ENCODE measurements around the gene DPYSL4.
"Not testable (repeated sequence)": the region's sequence is repeated elsewhere in the genome, so short reads cannot be mapped to it uniquely, and the experiment has no call there.

DPYSL4 gene

GRCh38 chr10:132207536-132208461 is 21.1 kb downstream of the DPYSL4 start:
- DNase-seq (ENCODE audit: low spot score): no peak

GRCh38 chr10:132208462-132209050 is 21.8 kb downstream of the DPYSL4 start:
- no peak for DNase-seq (ENCODE audit: low spot score)

GRCh38 chr10:132209130-132209529 is 22.4 kb downstream of the DPYSL4 start:
- DNase-seq (ENCODE audit: low spot score): no peak

- no peak for DNase-seq (ENCODE audit: low spot score)
These were observed 23.3 kb downstream of the DPYSL4 start for GRCh38 chr10:132209978-132210530.

GRCh38 chr10:132210766-132211165 is 24.0 kb downstream of the DPYSL4 start:
- no peak for DNase-seq (ENCODE audit: low spot score)

- no peak for DNase-seq (ENCODE audit: low spot score)
These were observed 24.5 kb downstream of the DPYSL4 start for GRCh38 chr10:132211246-132211645.

- no peak for DNase-seq (ENCODE audit: low spot score)
These were observed 26.1 kb downstream of the DPYSL4 start for GRCh38 chr10:132212816-132213215.

- DNase-seq (ENCODE audit: low spot score): no peak
These were observed 27.2 kb downstream of the DPYSL4 start for GRCh38 chr10:132213917-132214316.

- not testable (repeated sequence) for DNase-seq (ENCODE audit: low spot score)
These were observed 29.7 kb downstream of the DPYSL4 start for GRCh38 chr10:132216441-132216840.

GRCh38 chr10:132219486-132219885 is 32.7 kb downstream of the DPYSL4 start:
- DNase-seq (ENCODE audit: low spot score): no peak

GRCh38 chr10:132220061-132220460 is 33.3 kb downstream of the DPYSL4 start:
- DNase-seq (ENCODE audit: low spot score): no peak

- not testable (repeated sequence) for DNase-seq (ENCODE audit: low spot score)
These were observed 34.2 kb downstream of the DPYSL4 start for GRCh38 chr10:132220996-132221395.

GRCh38 chr10:132222726-132223125 is 36.0 kb downstream of the DPYSL4 start:
- no peak for DNase-seq (ENCODE audit: low spot score)

GRCh38 chr10:132223156-132223590 is 36.4 kb downstream of the DPYSL4 start:
- peak; percentile 93 for DNase-seq (ENCODE audit: low spot score)

GRCh38 chr10:132223611-132224342 is 37.0 kb downstream of the DPYSL4 start:
- no peak for DNase-seq (ENCODE audit: low spot score)

GRCh38 chr10:132224343-132225072 is 37.8 kb downstream of the DPYSL4 start:
- no peak for DNase-seq (ENCODE audit: low spot score)

- no peak for DNase-seq (ENCODE audit: low spot score)
These were observed 38.5 kb downstream of the DPYSL4 start for GRCh38 chr10:132225073-132225848.

- DNase-seq (ENCODE audit: low spot score): no peak
These were observed 39.1 kb downstream of the DPYSL4 start for GRCh38 chr10:132225849-132226205.

- DNase-seq (ENCODE audit: low spot score): no peak
These were observed 40.0 kb downstream of the DPYSL4 start for GRCh38 chr10:132226586-132227405.

GRCh38 chr10:132227851-132228390 is 41.2 kb downstream of the DPYSL4 start:
- DNase-seq (ENCODE audit: low spot score): no peak
